ENCODE measurements around the gene DNAJA3. TPM values are rescaled to one million over a fixed set of nuclear protein-coding genes. Genes with fewer than 3 reads are reported as not detected.

The DNAJA3 gene
- total and polyA plus RNA-seq, 4 donors, result 24.8 to 38.5 (median 35.5) TPM

GRCh38 chr16:4496305-4496704 lies 70.6 kb downstream of the DNAJA3 start:
- Histone ChIP-seq H3K4me3 (no peak overlapping the region), H3K27me3 (ENCODE audit: control insufficient read depth in 3 of 3, insufficient read depth in 3 of 3, low read length in 2 of 3) (no peaks in the 10 kb centered on the region), H3K9me3 (ENCODE audit: control insufficient read depth in 4 of 4, insufficient read depth in 3 of 4, low read length in 3 of 4) (no peaks in the 10 kb centered on the region), H3K27ac (ENCODE audit: low read depth in 1 of 2, low read length in 1 of 2) (peak overlapping the region in 1 of 2 donors; percentile 37), H3K36me3 (ENCODE audit: control insufficient read depth in 4 of 4, insufficient read depth in 4 of 4, low read length in 4 of 4) (peaks cover 0 to 8% (median 4%) of the 10 kb centered on the region in 4 donors), H3K4me1 (ENCODE audit: control insufficient read depth in 5 of 5, insufficient read depth in 5 of 5, low read length in 5 of 5) (peaks cover 0 to 34% (median 7%) of the 10 kb centered on the region in 5 donors), H3K9ac (ENCODE audit: insufficient read depth in 1 of 2, low read length in 2 of 2) (no peak overlapping the region)
- 94 to 100% methylated on average over 4 of the region's 4 CpGs for WGBS, 2 donors
- no peak for DNase-seq
- ATAC-seq (ENCODE audit: insufficient read depth, low FRiP score), result no peak
- TF ChIP-seq CTCF (IDR thresholded peaks at IDR 0.05; ENCODE audit: control extremely low read depth, extremely low read depth), result no peak

DNA sequence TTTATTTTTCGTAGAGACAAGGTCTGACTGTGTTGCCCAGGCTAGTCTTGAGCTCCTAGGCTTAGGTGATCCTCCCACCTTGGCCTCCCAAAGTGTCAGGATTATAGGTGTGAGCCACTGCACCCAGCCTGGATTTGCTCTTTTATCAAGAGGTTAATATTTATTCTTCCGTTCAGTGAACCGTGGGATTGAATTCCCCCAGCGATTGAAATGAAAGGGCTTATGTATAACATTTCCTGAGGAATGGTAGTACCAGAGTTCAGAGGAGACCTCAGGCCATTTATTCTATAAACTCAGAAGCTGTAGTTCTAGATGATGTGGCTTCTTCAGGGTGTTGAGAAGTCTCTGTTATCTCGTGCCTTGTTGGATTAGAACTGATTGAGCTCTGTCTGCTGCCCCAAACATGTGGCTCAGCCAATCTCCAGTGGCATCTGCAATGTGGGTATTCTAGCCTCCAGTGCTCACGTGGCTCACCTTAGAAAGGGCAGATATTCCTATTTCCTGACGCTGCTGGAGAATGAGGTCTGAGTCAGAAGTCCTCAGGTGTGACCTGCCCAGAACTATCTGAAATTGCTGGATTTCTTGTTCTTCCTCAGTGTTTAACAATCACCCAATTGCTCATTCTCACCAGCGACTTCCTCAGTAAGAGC lies 73.0 kb downstream of the DNAJA3 start:
- Histone ChIP-seq H3K27ac (ENCODE audit: low read depth in 1 of 2, low read length in 1 of 2) (peak overlapping the region in 1 of 2 donors; percentile 24), H3K27me3 (ENCODE audit: control insufficient read depth in 3 of 3, insufficient read depth in 3 of 3, low read length in 2 of 3) (no peaks in the 10 kb centered on the region), H3K9me3 (ENCODE audit: control insufficient read depth in 4 of 4, insufficient read depth in 3 of 4, low read length in 3 of 4) (no peaks in the 10 kb centered on the region), H3K4me3 (no peak overlapping the region), H3K4me1 (ENCODE audit: control insufficient read depth in 5 of 5, insufficient read depth in 5 of 5, low read length in 5 of 5) (peaks cover 0 to 38% (median 7%) of the 10 kb centered on the region in 5 donors), H3K36me3 (ENCODE audit: control insufficient read depth in 4 of 4, insufficient read depth in 4 of 4, low read length in 4 of 4) (peaks cover 0 to 8% (median 4%) of the 10 kb centered on the region in 4 donors), H3K9ac (ENCODE audit: insufficient read depth in 1 of 2, low read length in 2 of 2) (no peak overlapping the region)
- WGBS, 2 donors, result 83 to 90% methylated on average over 8 of the region's 8 CpGs
- no peak for DNase-seq
- no peak for TF ChIP-seq CTCF (IDR thresholded peaks at IDR 0.05; ENCODE audit: control extremely low read depth, extremely low read depth)
- no peak for ATAC-seq (ENCODE audit: insufficient read depth, low FRiP score)

GRCh38 chr16:4499196-4499555 lies 73.5 kb downstream of the DNAJA3 start:
- H3K4me1 ChIP-seq (ENCODE audit: control insufficient read depth in 5 of 5, insufficient read depth in 5 of 5, low read length in 5 of 5), result peaks cover 0 to 38% (median 7%) of the 10 kb centered on the region in 5 donors
- ATAC-seq (ENCODE audit: insufficient read depth, low FRiP score) (no peak), DNase-seq (no peak)
- 97 to 99% methylated on average over 4 of the region's 4 CpGs for WGBS, 2 donors
- TF ChIP-seq CTCF (IDR thresholded peaks at IDR 0.05; ENCODE audit: control extremely low read depth, extremely low read depth), result no peak
- H3K9ac ChIP-seq (ENCODE audit: insufficient read depth in 1 of 2, low read length in 2 of 2), result no peak overlapping the region
- no peak overlapping the region for H3K4me3 ChIP-seq
- no peak overlapping the region for H3K27ac ChIP-seq (ENCODE audit: low read depth in 1 of 2, low read length in 1 of 2)
- peaks cover 0 to 8% (median 4%) of the 10 kb centered on the region in 4 donors for H3K36me3 ChIP-seq (ENCODE audit: control insufficient read depth in 4 of 4, insufficient read depth in 4 of 4, low read length in 4 of 4)
- H3K9me3 ChIP-seq (ENCODE audit: control insufficient read depth in 4 of 4, insufficient read depth in 3 of 4, low read length in 3 of 4), result no peaks in the 10 kb centered on the region
- no peaks in the 10 kb centered on the region for H3K27me3 ChIP-seq (ENCODE audit: control insufficient read depth in 3 of 3, insufficient read depth in 3 of 3, low read length in 2 of 3)

Measured in lung (tissue), 12 donors.